ENCODE measurements around the gene HMBS.
A peak's percentile ranks its signal among the peaks of the same experiment; 100 is the strongest.
"Not testable (repeated sequence)": the region's sequence is repeated elsewhere in the genome, so short reads cannot be mapped to it uniquely, and the experiment has no call there.

The HMBS gene

GRCh38 chr11:119093942-119094815 lies 9.5 kb downstream of the HMBS start:
- FAIRE-seq (peak; percentile 81), DNase-seq (ENCODE audit: insufficient read length) (no peak)
- TF ChIP-seq POLR2A (IDR thresholded peaks at IDR 0.05; ENCODE audit: low read depth, low read length): peak; percentile 43; the same call in 1 of the 2 replicates
- no peak; the same call in 1 of the 2 replicates for TF ChIP-seq POLR2AphosphoS5 (IDR thresholded peaks at IDR 0.05; ENCODE audit: low read depth, low read length)
- no peak for TF ChIP-seq TAF1 (IDR thresholded peaks at IDR 0.05; ENCODE audit: borderline replicate concordance, low read depth, low read length)

GRCh38 chr11:119094816-119095065 lies 10.1 kb downstream of the HMBS start:
- TF ChIP-seq TAF1 (IDR thresholded peaks at IDR 0.05; ENCODE audit: borderline replicate concordance, low read depth, low read length): no peak
- TF ChIP-seq POLR2A (IDR thresholded peaks at IDR 0.05; ENCODE audit: low read depth, low read length): no peak
- no peak for TF ChIP-seq POLR2AphosphoS5 (IDR thresholded peaks at IDR 0.05; ENCODE audit: low read depth, low read length)
- FAIRE-seq (no peak), DNase-seq (ENCODE audit: insufficient read length) (no peak)

DNA sequence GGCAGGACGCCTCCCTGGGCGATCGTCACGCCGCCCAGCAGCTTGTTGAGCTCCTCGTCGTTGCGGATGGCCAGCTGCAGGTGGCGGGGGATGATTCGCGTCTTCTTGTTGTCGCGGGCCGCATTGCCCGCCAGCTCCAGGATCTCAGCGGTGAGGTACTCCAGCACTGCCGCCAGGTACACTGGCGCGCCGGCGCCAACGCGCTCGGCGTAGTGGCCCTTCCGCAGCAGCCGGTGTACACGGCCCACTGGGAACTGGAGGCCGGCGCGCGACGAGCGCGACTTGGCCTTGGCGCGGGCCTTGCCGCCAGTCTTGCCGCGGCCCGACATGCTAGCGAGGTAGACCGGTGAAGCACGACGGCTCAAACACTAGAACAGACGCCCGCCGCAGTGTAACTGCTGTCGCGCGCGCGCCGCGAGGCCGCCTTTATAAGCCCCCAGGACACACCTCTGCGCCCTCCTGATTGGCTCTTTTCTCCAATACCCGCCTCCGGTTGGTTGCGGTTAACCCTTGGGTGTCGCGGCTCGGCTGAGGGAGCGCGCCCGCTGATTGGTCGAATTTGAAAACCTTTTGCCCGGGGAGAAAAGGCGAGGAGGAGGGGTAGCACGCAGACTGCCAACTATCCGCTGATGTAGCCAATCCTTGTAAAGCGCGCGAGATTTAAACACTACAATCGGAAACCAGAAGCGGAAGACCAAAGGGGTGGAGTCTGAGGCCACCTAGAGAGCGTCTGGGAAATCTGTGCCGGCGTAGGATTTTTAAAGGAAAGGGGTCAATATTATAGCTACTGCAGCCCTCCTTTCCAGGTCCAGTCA lies 10.6 kb downstream of the HMBS start:
- FAIRE-seq: peak; percentile 99
- TF ChIP-seq POLR2AphosphoS5 (IDR thresholded peaks at IDR 0.05; ENCODE audit: low read depth, low read length): peak; percentile 100
- peak; percentile 100 for TF ChIP-seq POLR2A (IDR thresholded peaks at IDR 0.05; ENCODE audit: low read depth, low read length)
- TF ChIP-seq TAF1 (IDR thresholded peaks at IDR 0.05; ENCODE audit: borderline replicate concordance, low read depth, low read length): peak; percentile 98
- DNase-seq (ENCODE audit: insufficient read length): peak; percentile 97

DNA sequence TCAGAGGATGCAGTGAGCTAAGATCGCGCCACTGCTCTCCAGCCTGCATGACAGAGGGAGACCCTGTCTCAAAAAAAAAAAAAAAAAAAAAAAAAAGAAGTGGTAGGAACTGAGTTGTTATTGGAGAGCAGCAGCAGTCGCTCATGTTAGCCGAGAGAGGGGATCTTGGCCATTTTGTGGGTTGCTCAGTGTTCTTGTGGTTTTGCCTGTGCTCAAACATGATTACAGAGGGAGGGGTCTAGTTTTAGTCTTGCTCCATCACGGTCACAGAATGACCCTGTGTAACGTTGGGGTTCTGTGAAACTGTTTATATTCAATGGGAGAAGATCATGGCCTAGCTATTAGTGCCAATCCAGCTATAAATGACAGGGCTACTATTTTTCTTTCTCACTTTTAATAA lies 15.0 kb downstream of the HMBS start:
- TF ChIP-seq POLR2A (IDR thresholded peaks at IDR 0.05; ENCODE audit: low read depth, low read length) (no peak), POLR2AphosphoS5 (IDR thresholded peaks at IDR 0.05; ENCODE audit: low read depth, low read length) (no peak), TAF1 (IDR thresholded peaks at IDR 0.05; ENCODE audit: borderline replicate concordance, low read depth, low read length) (no peak)
- FAIRE-seq (peak; percentile 82), DNase-seq (ENCODE audit: insufficient read length) (no peak)

DNA sequence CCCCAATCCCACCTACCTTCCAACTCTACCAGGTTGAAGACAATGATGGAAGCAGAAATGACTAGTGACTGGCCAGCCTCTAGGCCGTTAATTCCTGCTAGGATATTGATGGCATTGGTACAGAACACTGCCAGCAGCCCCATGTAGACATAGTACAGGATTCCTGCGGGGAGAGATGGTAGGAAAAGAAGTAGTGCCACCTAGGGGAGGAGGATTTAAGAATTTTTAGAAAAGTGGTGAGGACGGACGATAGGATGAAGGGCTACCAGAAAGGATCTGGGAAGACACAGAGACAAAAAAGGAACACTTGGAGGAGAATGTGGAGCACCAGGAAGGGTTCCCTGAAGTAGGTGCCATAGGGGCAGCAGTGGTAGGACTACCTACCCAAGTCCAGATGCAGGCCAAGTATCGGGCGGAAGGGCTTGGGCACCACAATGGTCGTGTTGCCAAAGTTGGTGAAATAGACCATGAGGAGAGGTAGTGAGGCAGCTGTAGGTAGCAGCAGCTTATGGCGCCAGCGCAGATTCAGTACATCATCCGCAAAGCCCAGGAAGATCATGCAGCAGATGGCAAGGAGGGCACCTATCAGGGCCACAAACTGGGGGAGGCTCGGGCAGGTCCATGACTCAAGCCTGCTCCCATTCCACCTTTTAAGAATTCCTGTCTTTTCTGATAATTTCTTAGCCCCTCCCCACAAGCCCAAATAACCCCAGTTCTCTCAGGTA lies 15.7 kb downstream of the HMBS start:
- FAIRE-seq: peak; percentile 50
- DNase-seq (ENCODE audit: insufficient read length): no peak
- no peak for TF ChIP-seq TAF1 (IDR thresholded peaks at IDR 0.05; ENCODE audit: borderline replicate concordance, low read depth, low read length)
- no peak for TF ChIP-seq POLR2A (IDR thresholded peaks at IDR 0.05; ENCODE audit: low read depth, low read length)
- no peak for TF ChIP-seq POLR2AphosphoS5 (IDR thresholded peaks at IDR 0.05; ENCODE audit: low read depth, low read length)

- DNase-seq (ENCODE audit: insufficient read length) (no peak), FAIRE-seq (no peak)
- TF ChIP-seq TAF1 (IDR thresholded peaks at IDR 0.05; ENCODE audit: borderline replicate concordance, low read depth, low read length): no peak
- TF ChIP-seq POLR2AphosphoS5 (IDR thresholded peaks at IDR 0.05; ENCODE audit: low read depth, low read length): no peak
These were observed 16.5 kb downstream of the HMBS start for GRCh38 chr11:119100994-119101758.

- FAIRE-seq: peak; percentile 99
- TF ChIP-seq POLR2A (IDR thresholded peaks at IDR 0.05; ENCODE audit: low read depth, low read length) (no peak), POLR2AphosphoS5 (IDR thresholded peaks at IDR 0.05; ENCODE audit: low read depth, low read length) (no peak), TAF1 (IDR thresholded peaks at IDR 0.05; ENCODE audit: borderline replicate concordance, low read depth, low read length) (peak; percentile 86)
These were observed 17.2 kb downstream of the HMBS start, which contains the start of gene DPAGT1 for GRCh38 chr11:119101759-119102423. Gene DPAGT1 (minus strand): TSS chr11:119101853. CDS start chr11:119101655, 198 bp downstream.

DNA sequence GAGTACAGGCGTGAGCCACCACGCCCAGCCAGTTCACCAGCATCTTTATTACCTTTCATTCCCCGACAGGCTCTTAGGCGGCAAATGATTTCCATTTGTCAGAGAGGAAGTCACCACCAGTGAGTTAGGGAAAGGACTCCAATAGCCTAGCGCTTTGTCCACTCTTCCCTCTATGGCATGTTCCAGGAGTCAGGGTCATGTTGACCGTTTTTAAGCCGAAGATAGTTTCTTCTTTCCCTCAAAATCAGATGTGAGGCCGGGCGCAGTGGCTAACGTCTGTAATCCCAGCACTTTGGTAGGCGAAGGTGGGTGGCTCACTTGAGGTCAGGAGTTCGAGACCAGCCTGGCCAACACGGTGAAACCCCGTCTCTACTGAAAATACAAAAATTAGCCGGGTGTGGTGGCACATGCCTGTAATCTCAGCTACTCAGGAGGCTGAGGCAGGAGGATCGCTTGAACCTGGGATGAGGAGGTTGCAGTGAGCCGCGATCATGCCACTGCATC lies 18.5 kb downstream of the HMBS start:
- DNase-seq (ENCODE audit: insufficient read length); FAIRE-seq: not testable (repeated sequence)

More at GRCh38 chr11:119101759-119102423, 17.2 kb downstream of the HMBS start, which contains the start of gene DPAGT1:
- DNase-seq (ENCODE audit: insufficient read length): no peak

DNA sequence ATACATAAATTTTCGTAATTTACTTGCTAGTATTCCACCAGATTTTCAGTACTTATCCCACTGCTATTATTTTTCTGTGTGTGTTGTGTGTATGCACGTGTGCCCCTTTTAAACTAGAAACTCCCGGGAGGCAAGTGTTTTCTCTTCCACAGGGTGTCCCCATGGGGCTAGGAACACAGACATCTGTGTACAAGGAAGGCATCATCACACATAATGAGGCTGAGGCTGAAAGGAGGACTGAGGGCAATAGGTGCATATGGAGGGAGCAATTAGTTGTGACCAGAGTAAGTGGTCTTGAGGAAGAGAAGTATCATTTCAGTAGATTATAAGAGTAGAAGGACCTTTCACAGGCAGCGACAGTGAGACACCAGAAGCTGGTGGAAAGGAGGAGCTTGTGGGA lies 19.1 kb downstream of the HMBS start:
- FAIRE-seq: no peak
- no peak for DNase-seq (ENCODE audit: insufficient read length)
- no peak for TF ChIP-seq POLR2A (IDR thresholded peaks at IDR 0.05; ENCODE audit: low read depth, low read length)
- TF ChIP-seq TAF1 (IDR thresholded peaks at IDR 0.05; ENCODE audit: borderline replicate concordance, low read depth, low read length): no peak
- no peak for TF ChIP-seq POLR2AphosphoS5 (IDR thresholded peaks at IDR 0.05; ENCODE audit: low read depth, low read length)
